HG03064 (cell line): Measurements from ENCODE around the gene SOX1.

Source experiments
- ATAC-seq: cut with Tn5 transposase; IDR thresholded peaks from one replicate; pipeline ENCODE4 v1.9.1; 2021; ENCODE audit warnings: low read depth; ENCODE audit not compliant: unreplicated experiment

The SOX1 gene

GRCh38 chr13:112058519-112058873, 8.5 kb upstream of the SOX1 start:
- no peak for ATAC-seq

GRCh38 chr13:112058941-112059340, 8.0 kb upstream of the SOX1 start:
- no peak for ATAC-seq

- no peak for ATAC-seq
Observed at GRCh38 chr13:112059457-112060281, 7.3 kb upstream of the SOX1 start.

- no peak for ATAC-seq
Observed at GRCh38 chr13:112060282-112060830, 6.6 kb upstream of the SOX1 start.

GRCh38 chr13:112060899-112061366, 6.0 kb upstream of the SOX1 start:
- ATAC-seq, result no peak

- ATAC-seq, result no peak
Observed at GRCh38 chr13:112061367-112062061, 5.4 kb upstream of the SOX1 start.

- ATAC-seq, result no peak
Observed at GRCh38 chr13:112062072-112062567, 4.8 kb upstream of the SOX1 start.

GRCh38 chr13:112062571-112063570, 4.1 kb upstream of the SOX1 start:
- ATAC-seq, result no peak

- no peak for ATAC-seq
Observed at GRCh38 chr13:112063807-112064206, 3.1 kb upstream of the SOX1 start.

- ATAC-seq, result no peak
Observed at GRCh38 chr13:112064222-112064621, 2.7 kb upstream of the SOX1 start.

- ATAC-seq, result no peak
Observed at GRCh38 chr13:112065521-112065866, 1.5 kb upstream of the SOX1 start.

GRCh38 chr13:112065867-112066623, 904 bp upstream of the SOX1 start:
- ATAC-seq, result no peak

- no peak for ATAC-seq
Observed at GRCh38 chr13:112066624-112067004, 335 bp upstream of the SOX1 start.

GRCh38 chr13:112067871-112068539, 1.1 kb downstream of the SOX1 start:
- no peak for ATAC-seq

- no peak for ATAC-seq
Observed at GRCh38 chr13:112068540-112069060, 1.7 kb downstream of the SOX1 start.

- no peak for ATAC-seq
Observed at GRCh38 chr13:112069061-112069844, 2.3 kb downstream of the SOX1 start.

- ATAC-seq, result no peak
Observed at GRCh38 chr13:112069845-112070251, 2.9 kb downstream of the SOX1 start.

GRCh38 chr13:112071102-112071722, 4.3 kb downstream of the SOX1 start:
- no peak for ATAC-seq
